Measurements from ENCODE around the gene SLC38A11. TPM values are rescaled to one million over a fixed set of nuclear protein-coding genes. Genes with fewer than 3 reads are reported as not detected.

The SLC38A11 gene
- total and polyA plus RNA-seq, 2 of the 13 experiments (the other 11 are each of a cell fraction or from before 2014, with no cell fraction given): 14.0 to 14.3 TPM

DNA sequence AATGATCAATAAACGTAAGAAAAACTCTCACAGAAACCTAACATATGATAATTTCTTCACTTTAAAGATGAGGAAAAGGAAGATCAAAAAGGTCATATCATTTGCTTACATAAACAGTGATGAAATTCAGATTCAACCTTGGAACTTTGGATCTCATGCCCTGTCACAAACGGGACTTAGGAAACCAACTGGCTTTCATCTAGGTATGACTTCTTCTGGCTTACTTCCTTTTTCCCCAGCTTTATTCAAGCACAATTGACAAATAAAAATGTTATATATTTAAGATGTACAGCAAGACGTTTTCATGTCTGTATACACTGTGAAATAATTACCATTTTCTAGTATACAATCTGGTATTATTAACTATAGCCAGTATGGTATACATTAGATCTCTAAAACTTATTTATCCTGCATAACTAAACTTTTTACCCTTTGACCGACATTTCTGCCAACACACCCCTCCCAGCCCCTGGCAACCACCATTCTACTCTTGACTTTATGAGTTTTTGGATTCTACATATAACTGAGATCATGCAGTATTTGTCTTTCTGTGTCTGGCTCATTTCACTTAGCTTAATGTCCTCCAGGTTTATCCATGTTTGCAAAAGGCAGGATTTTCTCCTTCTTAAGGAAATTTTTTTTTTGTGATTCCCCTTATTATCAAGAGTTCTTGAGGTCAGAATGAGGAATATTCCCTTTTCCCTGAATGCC lies 67.7 kb downstream of the SLC38A11 start (continued):
- TF ChIP-seq, protein P1, sequence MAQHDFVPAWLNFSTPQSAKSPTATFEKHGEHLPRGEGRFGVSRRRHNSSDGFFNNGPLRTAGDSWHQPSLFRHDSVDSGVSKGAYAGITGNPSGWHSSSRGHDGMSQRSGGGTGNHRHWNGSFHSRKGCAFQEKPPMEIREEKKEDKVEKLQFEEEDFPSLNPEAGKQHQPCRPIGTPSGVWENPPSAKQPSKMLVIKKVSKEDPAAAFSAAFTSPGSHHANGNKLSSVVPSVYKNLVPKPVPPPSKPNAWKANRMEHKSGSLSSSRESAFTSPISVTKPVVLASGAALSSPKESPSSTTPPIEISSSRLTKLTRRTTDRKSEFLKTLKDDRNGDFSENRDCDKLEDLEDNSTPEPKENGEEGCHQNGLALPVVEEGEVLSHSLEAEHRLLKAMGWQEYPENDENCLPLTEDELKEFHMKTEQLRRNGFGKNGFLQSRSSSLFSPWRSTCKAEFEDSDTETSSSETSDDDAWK (CRISPR knock-in tag; IDR thresholded peaks at IDR 0.05): no peak
- no peak for TF ChIP-seq SRSF1 (optimal IDR thresholded peaks at IDR 0.05; ENCODE audit: low read depth, low read length)
- no peak for TF ChIP-seq ZNF629 (CRISPR knock-in tag; conservative IDR thresholded peaks at IDR 0.05)
- TF ChIP-seq, protein P2, sequence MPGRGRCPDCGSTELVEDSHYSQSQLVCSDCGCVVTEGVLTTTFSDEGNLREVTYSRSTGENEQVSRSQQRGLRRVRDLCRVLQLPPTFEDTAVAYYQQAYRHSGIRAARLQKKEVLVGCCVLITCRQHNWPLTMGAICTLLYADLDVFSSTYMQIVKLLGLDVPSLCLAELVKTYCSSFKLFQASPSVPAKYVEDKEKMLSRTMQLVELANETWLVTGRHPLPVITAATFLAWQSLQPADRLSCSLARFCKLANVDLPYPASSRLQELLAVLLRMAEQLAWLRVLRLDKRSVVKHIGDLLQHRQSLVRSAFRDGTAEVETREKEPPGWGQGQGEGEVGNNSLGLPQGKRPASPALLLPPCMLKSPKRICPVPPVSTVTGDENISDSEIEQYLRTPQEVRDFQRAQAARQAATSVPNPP (CRISPR knock-in tag; IDR thresholded peaks at IDR 0.05): no peak
- TF ChIP-seq STAG1 (CRISPR knock-in tag; IDR thresholded peaks at IDR 0.05): no peak; the same call in 1 of the 2 replicates
- TF ChIP-seq, protein P3, sequence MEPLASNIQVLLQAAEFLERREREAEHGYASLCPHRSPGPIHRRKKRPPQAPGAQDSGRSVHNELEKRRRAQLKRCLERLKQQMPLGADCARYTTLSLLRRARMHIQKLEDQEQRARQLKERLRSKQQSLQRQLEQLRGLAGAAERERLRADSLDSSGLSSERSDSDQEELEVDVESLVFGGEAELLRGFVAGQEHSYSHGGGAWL (CRISPR knock-in tag; IDR thresholded peaks at IDR 0.05): no peak
- TF ChIP-seq ZBTB42 (CRISPR knock-in tag; IDR thresholded peaks at IDR 0.05): no peak
- no peak for TF ChIP-seq RFXANK (CRISPR knock-in tag; IDR thresholded peaks at IDR 0.05)
- TF ChIP-seq ZNF207 (IDR thresholded peaks at IDR 0.05; ENCODE audit: borderline replicate concordance): no peak
- TF ChIP-seq ZNF782 (CRISPR knock-in tag; IDR thresholded peaks at IDR 0.05; ENCODE audit: borderline replicate concordance): no peak
- TF ChIP-seq ZNF674 (CRISPR knock-in tag; IDR thresholded peaks at IDR 0.05; ENCODE audit: low read depth): no peak
- no peak for TF ChIP-seq MBNL3 (CRISPR knock-in tag; conservative IDR thresholded peaks at IDR 0.05)
- peak; percentile 45; the same call in 1 of the 2 replicates for TF ChIP-seq CREB1 (IDR thresholded peaks at IDR 0.05)
- peak; percentile 65 for TF ChIP-seq CREB1 (CRISPR knock-in tag; IDR thresholded peaks at IDR 0.05)
- TF ChIP-seq NR2F1 (CRISPR knock-in tag; IDR thresholded peaks at IDR 0.05): peak; percentile 93 to 94

All from HepG2 (cell line).